A549 (cell line): ENCODE results near the gene GRID1. TPM values are rescaled to one million over a fixed set of nuclear protein-coding genes. Genes with fewer than 3 reads are reported as not detected.

ENCODE experiments used
- ATAC-seq, 2 experiments: fragments of 200-7000 bp in 1 of 2; fragments of >200 bp in 1 of 2; cut with Nextera tagmentation in 1 of 2; cut with Tn5 transposase in 1 of 2; 3 replicates each; pipeline versions ENCODE4 v1.8.0 to v1.9.1; 2018 to 2020; ENCODE audit warnings: mild to moderate bottlenecking in 1 of 2, moderate library complexity in 1 of 2
- CTCF ChIA-PET: fragments of 300-600 bp; sonication (Branson Sonifier 250); formaldehyde crosslinking; extraction: SDS; loops from one replicate; lab custom pipeline; 2021; ENCODE audit warnings: antibody characterized with exemption, inconsistent platforms; lab: Yijun Ruan, JAX
- POLR2A ChIA-PET: fragments of 350-600 bp; formaldehyde crosslinking; extraction: SDS; loops from one replicate; lab custom pipeline; 2021; ENCODE audit warnings: antibody characterized with exemption, inconsistent platforms; lab: Yijun Ruan, JAX
- DNase-seq, 2 experiments: peaks; one replicate each; pipeline versions ENCODE4 v3.0.0 to v3.0.0-alpha.2; 2011 to 2016; ENCODE audit warnings: low read depth in 1 of 2, low spot score in 1 of 2
- FAIRE-seq: peaks from 2 replicates; lab custom pipeline; 2011; peaks lifted over from hg19 to GRCh38; lab: Jason Lieb, UNC
- H3K27ac ChIP-seq, 2 experiments: fragments of >200 bp; sonication (Bioruptor Twin); formaldehyde crosslinking; 3 replicates each; pipeline ENCODE4 v1.5.1; 2016 to 2017
- H3K4me1 ChIP-seq: fragments of >200 bp; sonication (Bioruptor Twin); formaldehyde crosslinking; 3 replicates; pipeline ENCODE4 v1.6.1; 2016
- H3K4me2 ChIP-seq: fragments of >200 bp; sonication (Bioruptor Twin); formaldehyde crosslinking; 3 replicates; pipeline ENCODE4 v1.6.1; 2016
- H3K4me3 ChIP-seq: fragments of >200 bp; sonication (Bioruptor Twin); formaldehyde crosslinking; 3 replicates; pipeline ENCODE4 v1.5.1; 2016
- H3K9me3 ChIP-seq: fragments of >200 bp; sonication (Bioruptor Twin); formaldehyde crosslinking; 3 replicates; pipeline ENCODE4 v1.6.1; 2016
- CBX2 ChIP-seq: fragments of 200-600 bp; sonication (generic); IDR thresholded peaks from 2 replicates; pipeline ENCODE4 v1.6.1; 2016; ENCODE audit warnings: low read depth, mild to moderate bottlenecking, borderline replicate concordance
- CBX8 ChIP-seq: fragments of 200-600 bp; sonication (generic); IDR thresholded peaks from 2 replicates; pipeline ENCODE4 v1.6.1; 2016
- CEBPB ChIP-seq, 2 experiments: fragments of >200 bp in 1 of 2; sonication (Bioruptor Twin) in 1 of 2; formaldehyde crosslinking in 1 of 2; IDR thresholded peaks; 2 replicates each; pipeline ENCODE4 v1.6.1; 2012 to 2016
- EHMT2 ChIP-seq: fragments of 200-600 bp; sonication (generic); IDR thresholded peaks from 2 replicates; pipeline ENCODE4 v1.6.1; 2016; ENCODE audit warnings: antibody characterized with exemption, low read depth, mild to moderate bottlenecking, moderate library complexity
- GATA3 ChIP-seq: IDR thresholded peaks from 2 replicates; pipeline ENCODE4 v1.6.1; 2012; ENCODE audit warnings: borderline replicate concordance
- HES2 ChIP-seq: fragments of >200 bp; sonication (Bioruptor Twin); formaldehyde crosslinking; IDR thresholded peaks from 2 replicates; pipeline ENCODE4 v1.6.1; 2016
- JUNB ChIP-seq: fragments of >200 bp; sonication (Bioruptor Twin); formaldehyde crosslinking; IDR thresholded peaks from 2 replicates; pipeline ENCODE4 v1.6.1; 2016
- KDM5A ChIP-seq: fragments of 200-600 bp; sonication (generic); IDR thresholded peaks from 2 replicates; pipeline ENCODE4 v1.6.1; 2016; ENCODE audit warnings: antibody characterized with exemption, mild to moderate bottlenecking
- NR3C1 ChIP-seq: fragments of >200 bp; sonication (Bioruptor Twin); formaldehyde crosslinking; IDR thresholded peaks from 3 replicates; pipeline ENCODE4 v1.6.1; 2017
- POLR2AphosphoS2 ChIP-seq: conservative IDR thresholded peaks from 2 replicates; pipeline ENCODE4 v1.6.1; 2012; ENCODE audit warnings: low read length, improper control_type of control experiment, inconsistent platforms
- RNF2 ChIP-seq: fragments of 200-600 bp; sonication (generic); IDR thresholded peaks from 2 replicates; pipeline ENCODE4 v1.6.1; 2016; ENCODE audit warnings: low read depth, mild to moderate bottlenecking, antibody characterized with exemption, moderate library complexity, borderline replicate concordance
- SREBF2 ChIP-seq: fragments of 450-650 bp; IDR thresholded peaks from 2 replicates; pipeline ENCODE4 v1.6.1; 2014; ENCODE audit warnings: mild to moderate bottlenecking, moderate library complexity
- TP53 ChIP-seq: fragments of 250-450 bp; sonication (Bioruptor Pico); IDR thresholded peaks from 2 replicates; pipeline ENCODE4 v1.5.0; 2021; ENCODE audit warnings: mild to moderate bottlenecking, moderate library complexity
- WGBS: methylation state at CpG from one replicate; pipeline ENCODE4 v1.1.6; 2017; ENCODE audit errors: missing lambda C conversion rate; 5-methylcytosine and 5-hydroxymethylcytosine counted together
- polyA plus RNA-seq, 4 experiments: library from polyadenylated mRNA; depleted of rRNA in 3 of 4; stranded (reverse); fragments of >200 nt; fragmentation: RNase III in 1 of 4; extraction: RNeasy Plus Mini Kit Qiagen cat#74134 plus additional on column Dnase treatment in 1 of 4; gene quantifications; 2 replicates in 3 of 4; 3 replicates in 1 of 4; pipeline ENCODE4 v1.2.3, GENCODE V29; 2011 to 2017
- small RNA-seq, 6 experiments: library from RNA; depleted of rRNA; stranded (forward); fragments of <200 nt; gene quantifications; one replicate each; pipeline ENCODE3, GENCODE V24; 2012
- TF ChIP-seq, protein P1 (sequence below): IDR thresholded peaks from 2 replicates; pipeline ENCODE4 v1.6.1; 2012

GRID1 gene
- polyA plus RNA-seq, 2 of the 4 experiments (the other 2 are of a cell fraction) = 0.14 to 0.30 TPM

DNA sequence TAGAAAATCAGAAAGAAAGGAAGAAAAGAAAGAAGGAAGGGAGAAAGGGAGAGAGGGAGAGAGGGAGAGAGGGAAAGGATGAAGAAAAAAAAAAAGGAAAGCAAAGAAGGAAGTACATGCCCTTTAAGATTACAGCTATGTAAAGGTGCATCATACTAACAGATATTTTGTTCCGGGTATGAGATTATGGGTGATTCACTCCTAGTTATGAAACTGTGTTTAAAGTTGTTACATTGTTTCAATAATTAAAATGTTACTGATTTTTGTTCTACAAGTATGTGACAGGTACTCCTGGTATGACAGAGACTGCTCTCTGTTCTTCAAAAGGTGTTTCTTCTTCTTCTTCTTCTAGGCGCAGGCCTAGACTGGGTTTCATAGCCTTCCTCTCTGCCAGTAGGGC lies 808.9 kb downstream of the GRID1 start:
- no peak for ATAC-seq
- 80% methylated on average over 2 of the region's 2 CpGs for WGBS
- H3K4me1 ChIP-seq = peaks cover 9% of the 10 kb centered on the region; the same call in 1 of the 3 replicates
- no peak overlapping the region for H3K4me3 ChIP-seq
- no peak for DNase-seq
- TF ChIP-seq, protein P1, sequence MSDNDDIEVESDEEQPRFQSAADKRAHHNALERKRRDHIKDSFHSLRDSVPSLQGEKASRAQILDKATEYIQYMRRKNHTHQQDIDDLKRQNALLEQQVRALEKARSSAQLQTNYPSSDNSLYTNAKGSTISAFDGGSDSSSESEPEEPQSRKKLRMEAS = no peak
- TF ChIP-seq NR3C1 (no peak), KDM5A (no peak), EHMT2 (no peak), GATA3 (no peak), RNF2 (no peak), CEBPB (IDR thresholded peaks at IDR 0.05) (no peak), CBX8 (no peak), CBX2 (no peak), SREBF2 (no peak), TP53 (CRISPR knock-in tag) (no peak)
- TF ChIP-seq, all 56 proteins: peak for 0
- FAIRE-seq = no peak
- Histone ChIP-seq H3K27ac (no peak overlapping the region), H3K9me3 (no peaks in the 10 kb centered on the region), H3K4me2 (no peak overlapping the region)
- ChIA-PET POLR2A (no interaction called here), CTCF (interaction anchor here (0.6 kb wide), 1 partner anchor 23 kb away, joined by 3 read pairs; no protein-coding TSS in a partner anchor)

GRCh38 chr10:85557077-85557476 lies 809.5 kb downstream of the GRID1 start:
- H3K4me3 ChIP-seq = no peak overlapping the region
- no peak overlapping the region for H3K4me2 ChIP-seq
- 39% methylated on average over 2 of the region's 2 CpGs for WGBS
- ChIA-PET POLR2A (no interaction called here), CTCF (no interaction called here)
- H3K27ac ChIP-seq = no peak overlapping the region
- ATAC-seq = peak in 1 of 2 experiments; percentile 8; a peak in 1 of 6 replicates
- H3K4me1 ChIP-seq = peaks cover 9% of the 10 kb centered on the region; the same call in 1 of the 3 replicates
- DNase-seq = peak in 1 of 2 experiments; percentile 18
- peak; percentile 35; the same call in 1 of the 2 replicates for TF ChIP-seq JUNB
- no peak for TF ChIP-seq POLR2AphosphoS2
- TF ChIP-seq HES2 = peak; percentile 52; the same call in 1 of the 2 replicates
- TF ChIP-seq CEBPB (IDR thresholded peaks at IDR 0.05) = peak; percentile 40 to 68; a peak in 2 of 4 replicates
- H3K9me3 ChIP-seq = no peaks in the 10 kb centered on the region
- peak; percentile 39 for FAIRE-seq

Small RNA genes within 50 kb of the gene (small RNA-seq; reads per million reads assigned to genes)
- 0 to 0.19 (median 0) reads per million in 6 experiments for gene MIR346
- gene RF02271 = 0 reads per million in 6 experiments
- gene RN7SKP238 = 0 reads per million in 6 experiments
- gene RNA5SP322 = 0 to 0.43 (median 0) reads per million in 6 experiments

Other genes with a start within 250 kb of the GRID1 start
- gene WAPL, start 155.0 kb upstream of the GRID1 start, polyA plus RNA-seq (2011; rRNA removed) = 20.1 and 25.6 TPM in 2 replicates
- 15.4 to 16.6 TPM (median 15.7 TPM) in 3 replicates for gene WAPL, start 155.0 kb upstream of the GRID1 start, polyA plus RNA-seq (2017; fragmentation: RNase III; extraction: RNeasy Plus Mini Kit Qiagen cat#74134 plus additional on column Dnase treatment)